Esophagus squamous epithelium (tissue), 5 donors: ENCODE measurements around the gene MMP2. TPM values are rescaled to one million over a fixed set of nuclear protein-coding genes. Genes with fewer than 3 reads are reported as not detected.

ENCODE experiments used
- DNase-seq: peaks from one replicate; lab custom pipeline; 2025; lab: John Stamatoyannopoulos, UW
- H3K27ac ChIP-seq, 4 donors: fragments of 200-600 bp; sonication (generic); one replicate each; pipeline ENCODE4 v1.5.1; 2016 to 2019; ENCODE audit warnings: mild to moderate bottlenecking in 1 of 4
- H3K27me3 ChIP-seq, 4 donors: fragments of 200-600 bp; sonication (generic); 1 replicate in 3 of 4; 2 replicates in 1 of 4; pipeline versions ENCODE4 v1.5.1 to v1.6.0; 2017 to 2021; ENCODE audit warnings: antibody characterized with exemption in 1 of 4
- H3K36me3 ChIP-seq, 3 donors: fragments of 200-600 bp; sonication (generic); one replicate each; pipeline ENCODE4 v1.5.1; 2016 to 2019
- H3K4me1 ChIP-seq, 3 donors: fragments of 200-600 bp; sonication (generic); one replicate each; pipeline ENCODE4 v1.5.1; 2017 to 2019
- H3K4me3 ChIP-seq, 4 donors: fragments of 200-600 bp; sonication (generic); 1 replicate in 3 of 4; 2 replicates in 1 of 4; pipeline ENCODE4 v1.5.1; 2016 to 2019; ENCODE audit warnings: mild to moderate bottlenecking in 2 of 4, moderate library complexity in 1 of 4
- H3K9me3 ChIP-seq, 3 donors: fragments of 200-600 bp; sonication (generic); one replicate each; pipeline ENCODE4 v1.5.1; 2016 to 2019
- POLR2A ChIP-seq, 4 donors: fragments of 450-650 bp; IDR thresholded peaks; one replicate each; pipeline ENCODE4 v1.6.1; 2017; ENCODE audit warnings: antibody characterized with exemption in 4 of 4, mild to moderate bottlenecking in 4 of 4, moderate library complexity in 3 of 4
- WGBS, 2 donors: methylation state at CpG; one replicate each; pipeline ENCODE4 v1.1.5; 2018; 5-methylcytosine and 5-hydroxymethylcytosine counted together
- intact Hi-C: fragments of 100-400 bp; cut with DNase I; formaldehyde crosslinking; loops from one replicate; pipeline ENCODE4 v1.15.0; 2022
- total RNA-seq, 4 donors: library from RNA; depleted of rRNA; stranded (reverse); fragments of >200 nt; gene quantifications; one replicate each; pipeline ENCODE4 v1.1.0, GENCODE V29; 2016
- TF ChIP-seq, protein P1 (sequence below), 6 experiments: fragments of 450-650 bp in 4 of 6; fragments of 200-600 bp in 2 of 6; sonication (generic) in 2 of 6; IDR thresholded peaks; one replicate each; pipeline ENCODE4 v1.5.1; 2016 to 2019; ENCODE audit warnings: antibody characterized with exemption in 6 of 6, mild to moderate bottlenecking in 4 of 6, moderate library complexity in 4 of 6
- donor health status: DM: yes; HTN: yes; CAD: no.

Gene MMP2
- total RNA-seq, 4 donors from 2014 or later, result 4.5 to 210 (median 92.7) TPM

DNA sequence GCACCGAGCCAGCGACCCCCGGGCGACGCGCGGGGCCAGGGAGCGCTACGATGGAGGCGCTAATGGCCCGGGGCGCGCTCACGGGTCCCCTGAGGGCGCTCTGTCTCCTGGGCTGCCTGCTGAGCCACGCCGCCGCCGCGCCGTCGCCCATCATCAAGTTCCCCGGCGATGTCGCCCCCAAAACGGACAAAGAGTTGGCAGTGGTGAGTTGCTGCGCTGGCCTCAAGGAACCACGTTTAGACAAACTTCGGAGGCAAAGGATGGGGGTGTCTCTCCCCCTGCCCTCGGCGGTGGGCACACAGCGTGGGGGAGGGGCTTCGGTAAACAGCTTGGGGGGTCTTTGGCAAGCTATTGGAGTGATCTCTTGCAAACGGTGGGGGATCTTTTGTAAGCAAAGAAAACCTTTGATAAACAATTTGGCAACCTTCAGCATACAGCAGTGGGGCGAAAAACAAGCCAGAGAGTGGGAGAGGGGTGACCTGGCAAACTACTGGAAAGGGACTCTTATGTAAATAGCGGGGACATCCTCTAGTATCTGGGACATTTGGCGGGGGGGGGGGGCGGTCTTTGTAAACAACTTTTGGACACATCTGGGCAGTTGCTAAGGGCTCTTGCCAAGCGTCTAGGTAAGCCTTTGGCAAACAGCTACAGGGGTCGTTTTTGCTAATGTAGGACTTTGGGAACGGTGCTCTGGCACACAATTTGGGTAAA lies 587 bp downstream of the MMP2 start:
- WGBS, 2 donors, result 1 to 2% methylated on average over 8 to 27 of the region's 41 CpGs
- Histone ChIP-seq H3K9me3 (no peaks in the 10 kb centered on the region), H3K27ac (peak overlapping the region; percentile 58 to 93 (median 80)), H3K36me3 (no peaks in the 10 kb centered on the region), H3K4me3 (peak overlapping the region; percentile 35 to 77 (median 51)), H3K27me3 (peaks cover 0 to 40% (median 0%) of the 10 kb centered on the region in 4 donors), H3K4me1 (peaks cover 11 to 68% (median 19%) of the 10 kb centered on the region in 3 donors)
- intact Hi-C loops, result no loop called here
- no peak for DNase-seq
- TF ChIP-seq POLR2A (IDR thresholded peaks at IDR 0.05), result no peak
- TF ChIP-seq, protein P1, sequence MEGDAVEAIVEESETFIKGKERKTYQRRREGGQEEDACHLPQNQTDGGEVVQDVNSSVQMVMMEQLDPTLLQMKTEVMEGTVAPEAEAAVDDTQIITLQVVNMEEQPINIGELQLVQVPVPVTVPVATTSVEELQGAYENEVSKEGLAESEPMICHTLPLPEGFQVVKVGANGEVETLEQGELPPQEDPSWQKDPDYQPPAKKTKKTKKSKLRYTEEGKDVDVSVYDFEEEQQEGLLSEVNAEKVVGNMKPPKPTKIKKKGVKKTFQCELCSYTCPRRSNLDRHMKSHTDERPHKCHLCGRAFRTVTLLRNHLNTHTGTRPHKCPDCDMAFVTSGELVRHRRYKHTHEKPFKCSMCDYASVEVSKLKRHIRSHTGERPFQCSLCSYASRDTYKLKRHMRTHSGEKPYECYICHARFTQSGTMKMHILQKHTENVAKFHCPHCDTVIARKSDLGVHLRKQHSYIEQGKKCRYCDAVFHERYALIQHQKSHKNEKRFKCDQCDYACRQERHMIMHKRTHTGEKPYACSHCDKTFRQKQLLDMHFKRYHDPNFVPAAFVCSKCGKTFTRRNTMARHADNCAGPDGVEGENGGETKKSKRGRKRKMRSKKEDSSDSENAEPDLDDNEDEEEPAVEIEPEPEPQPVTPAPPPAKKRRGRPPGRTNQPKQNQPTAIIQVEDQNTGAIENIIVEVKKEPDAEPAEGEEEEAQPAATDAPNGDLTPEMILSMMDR (IDR thresholded peaks at IDR 0.05), result no peak

DNA sequence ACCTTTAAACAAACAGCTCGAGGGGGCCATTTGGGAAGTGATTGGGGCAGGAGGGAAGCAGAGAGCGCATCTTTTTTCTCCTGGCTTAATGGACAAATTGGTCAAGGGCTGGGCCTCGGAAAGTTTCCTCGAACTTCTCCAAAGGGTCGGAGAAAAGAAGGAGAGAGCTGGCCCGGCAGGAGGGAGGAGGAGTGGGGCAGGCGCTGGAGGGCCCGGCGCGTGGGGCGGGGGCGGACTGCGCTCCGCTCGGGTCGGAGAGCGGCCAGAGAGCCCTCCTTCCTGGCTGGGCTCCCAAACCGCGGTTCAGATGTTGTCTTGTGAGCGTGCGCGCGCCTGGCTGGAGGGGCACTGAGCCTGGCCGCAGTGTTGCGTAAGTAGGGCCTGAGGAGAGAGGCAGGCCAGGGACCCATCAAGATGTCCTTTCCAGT lies 1.2 kb downstream of the MMP2 start:
- TF ChIP-seq, protein P1 (IDR thresholded peaks at IDR 0.05), result no peak
- peak in 1 of 4 donors; percentile 44 for TF ChIP-seq POLR2A (IDR thresholded peaks at IDR 0.05)
- 8 to 23% methylated on average over 14 to 17 of the region's 25 CpGs for WGBS, 2 donors

DNA sequence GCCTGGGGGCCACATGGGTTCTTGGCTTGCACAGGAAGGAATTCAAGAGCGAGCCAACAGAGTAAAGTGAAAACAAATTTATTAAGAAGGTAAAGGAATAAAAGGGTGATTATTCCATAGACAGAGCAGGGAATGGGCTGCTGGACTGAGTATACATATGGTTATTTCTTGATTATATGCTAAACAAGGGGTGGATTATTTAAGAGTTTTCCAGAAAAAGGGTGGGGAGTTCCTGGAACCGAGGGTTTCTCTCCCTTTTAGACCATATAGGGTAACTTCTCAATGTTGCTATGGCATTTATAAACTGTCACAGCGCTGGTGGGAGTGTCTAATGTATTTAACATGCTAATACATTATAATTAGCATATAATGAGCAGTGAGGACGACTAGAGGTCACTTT lies 2.0 kb downstream of the MMP2 start:
- no peak for TF ChIP-seq POLR2A (IDR thresholded peaks at IDR 0.05)
- TF ChIP-seq, protein P1 (IDR thresholded peaks at IDR 0.05), result no peak
- WGBS, 2 donors, result 75 to 86% methylated on average over 4 of the region's 4 CpGs
- H3K4me3 ChIP-seq, result peak overlapping the region; percentile 35 to 77 (median 51)
- no peaks in the 10 kb centered on the region for H3K36me3 ChIP-seq
- H3K9me3 ChIP-seq, result no peaks in the 10 kb centered on the region
- DNase-seq, result no peak
- intact Hi-C loops, result no loop called here
- H3K27me3 ChIP-seq, result peaks cover 0 to 40% (median 0%) of the 10 kb centered on the region in 4 donors
- H3K27ac ChIP-seq, result peak overlapping the region in 3 of 4 donors; percentile 50 to 83 (median 55)
- peaks cover 11 to 68% (median 19%) of the 10 kb centered on the region in 3 donors for H3K4me1 ChIP-seq

More for the DNA sequence above, 1.2 kb downstream of the MMP2 start:
- H3K9me3 ChIP-seq, result no peaks in the 10 kb centered on the region
- peak overlapping the region; percentile 35 to 77 (median 51) for H3K4me3 ChIP-seq
- intact Hi-C loops, result no loop called here
- peaks cover 0 to 40% (median 0%) of the 10 kb centered on the region in 4 donors for H3K27me3 ChIP-seq
- H3K4me1 ChIP-seq, result peaks cover 11 to 68% (median 19%) of the 10 kb centered on the region in 3 donors
- H3K27ac ChIP-seq, result peak overlapping the region; percentile 58 to 93 (median 80)
- H3K36me3 ChIP-seq, result no peaks in the 10 kb centered on the region
- no peak for DNase-seq

DNA sequence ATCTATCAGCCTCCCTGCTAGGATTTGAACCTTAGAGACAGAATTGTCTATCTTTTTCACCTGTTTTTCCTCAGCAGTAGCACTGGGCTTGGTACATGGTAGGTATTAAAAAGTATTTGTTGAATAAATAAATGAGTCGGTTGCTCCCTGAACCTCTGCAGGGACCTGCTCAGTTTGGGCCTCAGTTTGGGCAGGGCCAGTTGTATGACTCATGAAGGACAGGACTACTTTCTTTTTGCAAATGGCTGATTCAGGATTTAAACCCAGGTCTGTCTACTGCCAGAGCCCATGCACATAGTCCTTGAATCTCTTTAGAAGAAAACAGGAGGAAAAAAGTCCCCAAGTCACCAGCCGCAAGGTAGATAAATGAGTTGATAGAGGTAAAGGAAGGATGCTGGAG lies 3.1 kb downstream of the MMP2 start:
- H3K4me1 ChIP-seq, result peaks cover 11 to 68% (median 19%) of the 10 kb centered on the region in 3 donors
- WGBS, 2 donors, result 64 to 89% methylated on average over 2 of the region's 2 CpGs
- no peak for DNase-seq
- H3K36me3 ChIP-seq, result no peaks in the 10 kb centered on the region
- intact Hi-C loops, result no loop called here
- H3K4me3 ChIP-seq, result peak overlapping the region in 2 of 4 donors; percentile 57 to 77
- no peaks in the 10 kb centered on the region for H3K9me3 ChIP-seq
- peaks cover 0 to 40% (median 0%) of the 10 kb centered on the region in 4 donors for H3K27me3 ChIP-seq
- H3K27ac ChIP-seq, result peak overlapping the region in 3 of 4 donors; percentile 6 to 83 (median 8)
- TF ChIP-seq, protein P1 (IDR thresholded peaks at IDR 0.05), result no peak
- no peak for TF ChIP-seq POLR2A (IDR thresholded peaks at IDR 0.05)
